K562 (cell line): Measurements from ENCODE around the gene WASF3. TPM values are rescaled to one million over a fixed set of nuclear protein-coding genes. Genes with fewer than 3 reads are reported as not detected.

Source experiments
- ATAC-seq: fragments of 200-7000 bp; cut with Tn5 transposase; 3 replicates; pipeline ENCODE4 v1.9.1; 2020; ENCODE audit warnings: moderate library complexity
- BruUV-seq: library from RNA; stranded (reverse); fragments of 400-500 nt; replicated peaks from 2 replicates; lab custom pipeline; 2021; lab: Mats Ljungman, UMichigan
- CTCF ChIA-PET: fragments of 300-600 bp; formaldehyde crosslinking; extraction: SDS; loops from one replicate; lab custom pipeline; 2021; ENCODE audit warnings: low intra/inter-chr PET ratio; lab: Yijun Ruan, JAX
- POLR2A ChIA-PET: fragments of 300-600, 350-650 bp; sonication (Branson Sonifier 250); formaldehyde crosslinking; extraction: SDS; loops from one replicate; lab custom pipeline; 2021; ENCODE audit warnings: antibody characterized with exemption, inconsistent platforms; lab: Yijun Ruan, JAX
- DNase-seq, 4 experiments: peaks; one replicate each; pipeline versions ENCODE4 v3.0.0 to v3.0.0-alpha.2; 2011 to 2018; ENCODE audit warnings: low spot score in 3 of 4, mixed read lengths in 3 of 4; ENCODE audit errors: extremely low read depth in 1 of 4
- FAIRE-seq: peaks from 2 replicates; lab custom pipeline; 2011; peaks lifted over from hg19 to GRCh38; lab: Jason Lieb, UNC
- H2AFZ ChIP-seq: 2 replicates; pipeline ENCODE4 v1.6.0; 2011; ENCODE audit warnings: low read depth, low read length, control low read depth, inconsistent platforms
- H3K27ac ChIP-seq: fragments of 200-600 bp; 3 replicates; pipeline ENCODE4 v1.8.0; 2011; ENCODE audit warnings: low read depth, mild to moderate bottlenecking, control low read depth, inconsistent platforms, low read length, moderate library complexity, mixed read lengths; ENCODE audit errors: extremely low read depth
- H3K27me3 ChIP-seq, 2 experiments: fragments of 300-600 bp in 1 of 2; 2 replicates in 1 of 2; 3 replicates in 1 of 2; pipeline versions ENCODE4 v1.6.0 to v1.8.0; 2011; ENCODE audit warnings: inconsistent platforms in 2 of 2, low read length in 2 of 2, mild to moderate bottlenecking in 1 of 2, mixed read lengths in 1 of 2, moderate library complexity in 1 of 2; ENCODE audit not compliant: control insufficient read depth in 2 of 2, insufficient read depth in 2 of 2
- H3K36me3 ChIP-seq: fragments of 300-600 bp; 3 replicates; pipeline ENCODE4 v1.8.0; 2011; ENCODE audit warnings: mild to moderate bottlenecking, low read length, inconsistent platforms; ENCODE audit not compliant: control insufficient read depth, insufficient read depth
- H3K4me1 ChIP-seq, 2 experiments: fragments of 200-600 bp in 1 of 2; replicated peaks in 1 of 2; 2 replicates in 1 of 2; 3 replicates in 1 of 2; pipeline versions ENCODE4 v1.5.1 to v1.8.0; 2011; ENCODE audit warnings: inconsistent platforms in 2 of 2, low read length in 2 of 2, mild to moderate bottlenecking in 1 of 2, mixed read lengths in 1 of 2, moderate library complexity in 1 of 2; ENCODE audit not compliant: control insufficient read depth in 2 of 2, insufficient read depth in 2 of 2
- H3K4me2 ChIP-seq: 2 replicates; pipeline ENCODE4 v1.6.1; 2011; ENCODE audit warnings: low read length, control low read depth, inconsistent platforms, mixed read lengths; ENCODE audit not compliant: insufficient read depth
- H3K4me3 ChIP-seq: fragments of 200-600 bp; sonication (generic), shearing (Covaris generic); 2 replicates; pipeline ENCODE4 v1.5.1; 2016; ENCODE audit warnings: control low read depth, inconsistent platforms
- H3K79me2 ChIP-seq: fragments of 200-600 bp; 3 replicates; pipeline ENCODE4 v1.8.0; 2011; ENCODE audit warnings: low read length, inconsistent platforms; ENCODE audit not compliant: control insufficient read depth, insufficient read depth
- H3K9ac ChIP-seq, 2 experiments: 2 replicates each; pipeline versions ENCODE4 v1.6.0 to v1.6.1; 2011; ENCODE audit warnings: low read depth in 2 of 2, low read length in 2 of 2, control low read depth in 1 of 2, inconsistent platforms in 1 of 2, mild to moderate bottlenecking in 1 of 2, mixed read lengths in 1 of 2; ENCODE audit not compliant: insufficient read depth in 1 of 2
- H3K9me1 ChIP-seq: one replicate; pipeline ENCODE4 v1.6.0; 2011; ENCODE audit warnings: inconsistent platforms, mild to moderate bottlenecking, low read length, moderate library complexity; ENCODE audit not compliant: control insufficient read depth, insufficient read depth
- H3K9me3 ChIP-seq: replicated peaks from 2 replicates; pipeline ENCODE4 v1.5.1; 2011; ENCODE audit warnings: low read depth, low read length, inconsistent platforms; ENCODE audit not compliant: control insufficient read depth, insufficient read depth
- H4K20me1 ChIP-seq: replicated peaks from 2 replicates; pipeline ENCODE4 v1.6.1; 2011; ENCODE audit warnings: low read length, inconsistent platforms, mixed read lengths; ENCODE audit not compliant: control insufficient read depth, insufficient read depth
- DIDO1 ChIP-seq: fragments of 450-650 bp; IDR thresholded peaks from 2 replicates; pipeline ENCODE4 v1.6.1; 2016; ENCODE audit warnings: low read depth, missing biosample characterization, missing genetic modification characterization
- FOXP1 ChIP-seq: sonication (generic); formaldehyde crosslinking; IDR thresholded peaks from 2 replicates; pipeline ENCODE4 v1.8.0; 2022; ENCODE audit warnings: mild to moderate bottlenecking, missing genetic modification reagents
- HIVEP1 ChIP-seq: fragments of 250-450 bp; sonication (Bioruptor Pico); IDR thresholded peaks from 2 replicates; pipeline ENCODE4 v1.4.0; 2020; ENCODE audit warnings: mild to moderate bottlenecking
- MBD1 ChIP-seq: fragments of 250-450 bp; sonication (Bioruptor Pico); IDR thresholded peaks from 2 replicates; pipeline ENCODE4 v1.8.0; 2022; ENCODE audit warnings: inconsistent platforms
- POLR2AphosphoS2 ChIP-seq: IDR thresholded peaks from 2 replicates; pipeline ENCODE4 v1.6.1; 2012; ENCODE audit warnings: low read length, improper control_type of control experiment
- SRSF1 ChIP-seq: fragments of 200-400 bp; formaldehyde crosslinking; IDR thresholded peaks from 2 replicates; pipeline ENCODE4 v1.6.1; 2017; ENCODE audit warnings: mild to moderate bottlenecking, low read depth, low read length, moderate library complexity
- TBP ChIP-seq: optimal IDR thresholded peaks from 2 replicates; pipeline ENCODE3; 2011; ENCODE audit warnings: low read depth, low read length, improper control_type of control experiment
- TRIM25 ChIP-seq: fragments of 450-650 bp; IDR thresholded peaks from 2 replicates; pipeline ENCODE4 v1.7.0; 2016; ENCODE audit warnings: borderline replicate concordance
- YY1 ChIP-seq, 3 experiments: IDR thresholded peaks; 2 replicates each; pipeline ENCODE4 v1.6.1; 2011; ENCODE audit warnings: low read length in 2 of 3, mild to moderate bottlenecking in 2 of 3, moderate library complexity in 2 of 3, borderline replicate concordance in 1 of 3, control low read depth in 1 of 3, low read depth in 1 of 3; ENCODE audit not compliant: insufficient read depth in 3 of 3, insufficient replicate concordance in 2 of 3, control insufficient read depth in 1 of 3, insufficient read length in 1 of 3; ENCODE audit errors: extremely low read depth in 1 of 3
- ZNF766 ChIP-seq: fragments of 200-800 bp; sonication (Bioruptor generic); conservative IDR thresholded peaks from 2 replicates; pipeline ENCODE4 v1.6.1; 2016; ENCODE audit warnings: missing genetic modification characterization, missing compliant biosample characterization
- ZNF785 ChIP-seq: fragments of 250-450 bp; sonication (Bioruptor Pico); IDR thresholded peaks from 2 replicates; pipeline ENCODE4 v1.4.0; 2020; ENCODE audit warnings: mild to moderate bottlenecking
- ZNF830 ChIP-seq: fragments of 250-450 bp; sonication (Bioruptor Pico); IDR thresholded peaks from 2 replicates; pipeline ENCODE4 v1.5.0; 2021; ENCODE audit warnings: mild to moderate bottlenecking
- ZSCAN29 ChIP-seq: fragments of 450-650 bp; IDR thresholded peaks from 2 replicates; pipeline ENCODE4 v1.6.1; 2017
- WGBS: fragments of 100-300 bp; shearing (Covaris generic); methylation state at CpG from one replicate; pipeline ENCODE4 v1.1.6; 2016; ENCODE audit warnings: low coverage, mixed read lengths; ENCODE audit not compliant: insufficient coverage; ENCODE audit errors: missing lambda C conversion rate; 5-methylcytosine and 5-hydroxymethylcytosine counted together
- in situ Hi-C: fragments of 300-500 bp; cut with MboI; formaldehyde crosslinking; loops from 4 replicates; pipeline ENCODE4 v1.15.0; 2018; ENCODE audit warnings: inconsistent platforms, mixed read lengths
- intact Hi-C: fragments of 100-400 bp; cut with micrococcal nuclease; formaldehyde crosslinking; loops from 2 replicates; pipeline ENCODE4 v1.14.2; 2022
- polyA plus RNA-seq, 8 experiments: library from polyadenylated mRNA; depleted of rRNA in 4 of 8; stranded (reverse) in 5 of 8; unstranded in 3 of 8; fragments of >200 nt; fragmentation: Nextera tagmentation in 2 of 8; fragmentation: Illumina TruSeq in 1 of 8; extraction: Ambion mirVana in 2 of 8; extraction: Trizol in 1 of 8; gene quantifications; 2 replicates each; pipeline versions ENCODE4 v1.2.1 to v1.2.3, GENCODE V29; 2011 to 2014; ENCODE audit warnings: inconsistent platforms in 1 of 8, missing spikeins in 1 of 8
- total RNA-seq, 7 experiments: library from RNA; depleted of rRNA in 6 of 7; stranded (reverse); fragments of >200 nt in 6 of 7; fragmentation: Illumina TruSeq in 2 of 7; extraction: Trizol in 2 of 7; gene quantifications; 2 replicates each; pipeline versions ENCODE4 v1.2.1 to v1.2.3, GENCODE V29; 2011 to 2021; ENCODE audit warnings: low replicate concordance in 1 of 7
- TF ChIP-seq, protein P1 (sequence below): sonication (generic); formaldehyde crosslinking; IDR thresholded peaks from 2 replicates; pipeline ENCODE4 v1.9.0; 2022; ENCODE audit warnings: mild to moderate bottlenecking, missing genetic modification reagents
- TF ChIP-seq, protein P2 (sequence below), 2 experiments: fragments of 450-650 bp; IDR thresholded peaks; 2 replicates each; pipeline ENCODE4 v1.6.1; 2016

Gene WASF3
- total and polyA plus RNA-seq, 9 of the 15 experiments (the other 6 are each of a cell fraction or from before 2014, with no cell fraction given): 0.04 to 0.43 (median 0.11) TPM

GRCh38 chr13:26668357-26669146 is 111.1 kb downstream of the WASF3 start:
- H3K27me3 ChIP-seq: no peaks in the 10 kb centered on the region; a peak in 1 of 5 replicates
- H2AFZ ChIP-seq: no peak overlapping the region
- no peaks in the 10 kb centered on the region for H3K9me1 ChIP-seq
- no peak overlapping the region for H3K27ac ChIP-seq
- in situ Hi-C loops (no loop called here), intact Hi-C loops (no loop called here)
- no TSS peak for BruUV-seq
- H3K36me3 ChIP-seq: no peaks in the 10 kb centered on the region
- no peak overlapping the region for H3K9ac ChIP-seq
- H3K4me2 ChIP-seq: no peak overlapping the region
- ChIA-PET CTCF (no interaction called here), POLR2A (interaction anchor here (0.7 kb wide), 1 partner anchor 8 kb away, joined by 3 read pairs; no protein-coding TSS in a partner anchor)
- FAIRE-seq (no peak), DNase-seq (no peak), ATAC-seq (no peak)
- H4K20me1 ChIP-seq: no peaks in the 10 kb centered on the region
- H3K4me3 ChIP-seq: no peak overlapping the region
- WGBS: 0% methylated on average over 3 of the region's 5 CpGs
- no peaks in the 10 kb centered on the region for H3K9me3 ChIP-seq
- no peaks in the 10 kb centered on the region for H3K4me1 ChIP-seq
- no peaks in the 10 kb centered on the region for H3K79me2 ChIP-seq
- TF ChIP-seq ZNF766 (CRISPR knock-in tag) (no peak), POLR2AphosphoS2 (no peak), YY1 (IDR thresholded peaks at IDR 0.05; ENCODE audit: borderline replicate concordance in 1 of 3, control insufficient read depth in 1 of 3, extremely low read depth in 1 of 3, insufficient read depth in 3 of 3, insufficient read length in 1 of 3, insufficient replicate concordance in 2 of 3, low read depth in 1 of 3, low read length in 2 of 3) (no peak), SRSF1 (no peak), ZNF785 (CRISPR knock-in tag) (no peak), FOXP1 (CRISPR knock-in tag) (no peak), ZSCAN29 (no peak), ZNF830 (CRISPR knock-in tag) (no peak), TRIM25 (no peak), TBP (no peak), DIDO1 (tag) (no peak), MBD1 (CRISPR knock-in tag) (no peak), HIVEP1 (CRISPR knock-in tag) (no peak)
- TF ChIP-seq, protein P1, sequence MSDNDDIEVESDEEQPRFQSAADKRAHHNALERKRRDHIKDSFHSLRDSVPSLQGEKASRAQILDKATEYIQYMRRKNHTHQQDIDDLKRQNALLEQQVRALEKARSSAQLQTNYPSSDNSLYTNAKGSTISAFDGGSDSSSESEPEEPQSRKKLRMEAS (CRISPR knock-in tag): no peak
- TF ChIP-seq, protein P2, sequence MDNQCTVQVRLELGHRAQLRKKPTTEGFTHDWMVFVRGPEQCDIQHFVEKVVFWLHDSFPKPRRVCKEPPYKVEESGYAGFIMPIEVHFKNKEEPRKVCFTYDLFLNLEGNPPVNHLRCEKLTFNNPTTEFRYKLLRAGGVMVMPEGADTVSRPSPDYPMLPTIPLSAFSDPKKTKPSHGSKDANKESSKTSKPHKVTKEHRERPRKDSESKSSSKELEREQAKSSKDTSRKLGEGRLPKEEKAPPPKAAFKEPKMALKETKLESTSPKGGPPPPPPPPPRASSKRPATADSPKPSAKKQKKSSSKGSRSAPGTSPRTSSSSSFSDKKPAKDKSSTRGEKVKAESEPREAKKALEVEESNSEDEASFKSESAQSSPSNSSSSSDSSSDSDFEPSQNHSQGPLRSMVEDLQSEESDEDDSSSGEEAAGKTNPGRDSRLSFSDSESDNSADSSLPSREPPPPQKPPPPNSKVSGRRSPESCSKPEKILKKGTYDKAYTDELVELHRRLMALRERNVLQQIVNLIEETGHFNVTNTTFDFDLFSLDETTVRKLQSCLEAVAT (IDR thresholded peaks at IDR 0.05): no peak
